B cell (primary cell): Measurements from ENCODE around the gene RNF8.

Experiments
- EZH2 ChIP-seq: IDR thresholded peaks from 2 replicates; pipeline ENCODE4 v1.6.1; 2012; ENCODE audit warnings: borderline replicate concordance, low read depth, mild to moderate bottlenecking, moderate library complexity, low read length; ENCODE audit not compliant: insufficient read depth, poor library complexity, severe bottlenecking
- TF ChIP-seq, protein P1 (sequence below): fragments of 200-600 bp; IDR thresholded peaks from one replicate; pipeline ENCODE4 v1.8.0; 2022; ENCODE audit warnings: antibody characterized with exemption, mild to moderate bottlenecking

GRCh38 chr6:37362101-37362828 is 8.5 kb downstream of the RNF8 start:
- TF ChIP-seq, protein P1, sequence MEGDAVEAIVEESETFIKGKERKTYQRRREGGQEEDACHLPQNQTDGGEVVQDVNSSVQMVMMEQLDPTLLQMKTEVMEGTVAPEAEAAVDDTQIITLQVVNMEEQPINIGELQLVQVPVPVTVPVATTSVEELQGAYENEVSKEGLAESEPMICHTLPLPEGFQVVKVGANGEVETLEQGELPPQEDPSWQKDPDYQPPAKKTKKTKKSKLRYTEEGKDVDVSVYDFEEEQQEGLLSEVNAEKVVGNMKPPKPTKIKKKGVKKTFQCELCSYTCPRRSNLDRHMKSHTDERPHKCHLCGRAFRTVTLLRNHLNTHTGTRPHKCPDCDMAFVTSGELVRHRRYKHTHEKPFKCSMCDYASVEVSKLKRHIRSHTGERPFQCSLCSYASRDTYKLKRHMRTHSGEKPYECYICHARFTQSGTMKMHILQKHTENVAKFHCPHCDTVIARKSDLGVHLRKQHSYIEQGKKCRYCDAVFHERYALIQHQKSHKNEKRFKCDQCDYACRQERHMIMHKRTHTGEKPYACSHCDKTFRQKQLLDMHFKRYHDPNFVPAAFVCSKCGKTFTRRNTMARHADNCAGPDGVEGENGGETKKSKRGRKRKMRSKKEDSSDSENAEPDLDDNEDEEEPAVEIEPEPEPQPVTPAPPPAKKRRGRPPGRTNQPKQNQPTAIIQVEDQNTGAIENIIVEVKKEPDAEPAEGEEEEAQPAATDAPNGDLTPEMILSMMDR = no peak
- no peak for TF ChIP-seq EZH2
